K562 (cell line): Measurements from ENCODE around the gene ELFN2. TPM values are rescaled to one million over a fixed set of nuclear protein-coding genes. Genes with fewer than 3 reads are reported as not detected.

Experiments
- ATAC-seq: fragments of 200-7000 bp; cut with Tn5 transposase; 3 replicates; pipeline ENCODE4 v1.9.1; 2020; ENCODE audit warnings: moderate library complexity
- BruUV-seq: library from RNA; stranded (reverse); fragments of 400-500 nt; replicated peaks from 2 replicates; lab custom pipeline; 2021; lab: Mats Ljungman, UMichigan
- CTCF ChIA-PET: fragments of 300-600 bp; formaldehyde crosslinking; extraction: SDS; loops from one replicate; lab custom pipeline; 2021; ENCODE audit warnings: low intra/inter-chr PET ratio; lab: Yijun Ruan, JAX
- POLR2A ChIA-PET: fragments of 300-600, 350-650 bp; sonication (Branson Sonifier 250); formaldehyde crosslinking; extraction: SDS; loops from one replicate; lab custom pipeline; 2021; ENCODE audit warnings: antibody characterized with exemption, inconsistent platforms; lab: Yijun Ruan, JAX
- DNase-seq, 4 experiments: peaks; one replicate each; pipeline versions ENCODE4 v3.0.0 to v3.0.0-alpha.2; 2011 to 2018; ENCODE audit warnings: low spot score in 3 of 4, mixed read lengths in 3 of 4; ENCODE audit errors: extremely low read depth in 1 of 4
- FAIRE-seq: peaks from 2 replicates; lab custom pipeline; 2011; peaks lifted over from hg19 to GRCh38; lab: Jason Lieb, UNC
- H2AFZ ChIP-seq: 2 replicates; pipeline ENCODE4 v1.6.0; 2011; ENCODE audit warnings: low read depth, low read length, control low read depth, inconsistent platforms
- H3K27ac ChIP-seq: fragments of 200-600 bp; 3 replicates; pipeline ENCODE4 v1.8.0; 2011; ENCODE audit warnings: low read depth, mild to moderate bottlenecking, control low read depth, inconsistent platforms, low read length, moderate library complexity, mixed read lengths; ENCODE audit errors: extremely low read depth
- H3K27me3 ChIP-seq, 2 experiments: fragments of 300-600 bp in 1 of 2; 2 replicates in 1 of 2; 3 replicates in 1 of 2; pipeline versions ENCODE4 v1.6.0 to v1.8.0; 2011; ENCODE audit warnings: inconsistent platforms in 2 of 2, low read length in 2 of 2, mild to moderate bottlenecking in 1 of 2, mixed read lengths in 1 of 2, moderate library complexity in 1 of 2; ENCODE audit not compliant: control insufficient read depth in 2 of 2, insufficient read depth in 2 of 2
- H3K36me3 ChIP-seq: fragments of 300-600 bp; 3 replicates; pipeline ENCODE4 v1.8.0; 2011; ENCODE audit warnings: mild to moderate bottlenecking, low read length, inconsistent platforms; ENCODE audit not compliant: control insufficient read depth, insufficient read depth
- H3K4me1 ChIP-seq, 2 experiments: fragments of 200-600 bp in 1 of 2; replicated peaks in 1 of 2; 2 replicates in 1 of 2; 3 replicates in 1 of 2; pipeline versions ENCODE4 v1.5.1 to v1.8.0; 2011; ENCODE audit warnings: inconsistent platforms in 2 of 2, low read length in 2 of 2, mild to moderate bottlenecking in 1 of 2, mixed read lengths in 1 of 2, moderate library complexity in 1 of 2; ENCODE audit not compliant: control insufficient read depth in 2 of 2, insufficient read depth in 2 of 2
- H3K4me2 ChIP-seq: 2 replicates; pipeline ENCODE4 v1.6.1; 2011; ENCODE audit warnings: low read length, control low read depth, inconsistent platforms, mixed read lengths; ENCODE audit not compliant: insufficient read depth
- H3K4me3 ChIP-seq: fragments of 200-600 bp; sonication (generic), shearing (Covaris generic); 2 replicates; pipeline ENCODE4 v1.5.1; 2016; ENCODE audit warnings: control low read depth, inconsistent platforms
- H3K79me2 ChIP-seq: fragments of 200-600 bp; 3 replicates; pipeline ENCODE4 v1.8.0; 2011; ENCODE audit warnings: low read length, inconsistent platforms; ENCODE audit not compliant: control insufficient read depth, insufficient read depth
- H3K9ac ChIP-seq, 2 experiments: 2 replicates each; pipeline versions ENCODE4 v1.6.0 to v1.6.1; 2011; ENCODE audit warnings: low read depth in 2 of 2, low read length in 2 of 2, control low read depth in 1 of 2, inconsistent platforms in 1 of 2, mild to moderate bottlenecking in 1 of 2, mixed read lengths in 1 of 2; ENCODE audit not compliant: insufficient read depth in 1 of 2
- H3K9me1 ChIP-seq: one replicate; pipeline ENCODE4 v1.6.0; 2011; ENCODE audit warnings: inconsistent platforms, mild to moderate bottlenecking, low read length, moderate library complexity; ENCODE audit not compliant: control insufficient read depth, insufficient read depth
- H3K9me3 ChIP-seq: replicated peaks from 2 replicates; pipeline ENCODE4 v1.5.1; 2011; ENCODE audit warnings: low read depth, low read length, inconsistent platforms; ENCODE audit not compliant: control insufficient read depth, insufficient read depth
- H4K20me1 ChIP-seq: replicated peaks from 2 replicates; pipeline ENCODE4 v1.6.1; 2011; ENCODE audit warnings: low read length, inconsistent platforms, mixed read lengths; ENCODE audit not compliant: control insufficient read depth, insufficient read depth
- C11orf30 ChIP-seq: fragments of 450-650 bp; IDR thresholded peaks from 2 replicates; pipeline ENCODE4 v1.6.1; 2016; ENCODE audit warnings: low read depth, mild to moderate bottlenecking
- NFE2L1 ChIP-seq: fragments of 450-650 bp; IDR thresholded peaks from 2 replicates; pipeline ENCODE4 v1.6.1; 2016; ENCODE audit warnings: missing genetic modification characterization, low read depth, mild to moderate bottlenecking, missing compliant biosample characterization, moderate library complexity, borderline replicate concordance
- RNF2 ChIP-seq: sonication (generic); IDR thresholded peaks from 2 replicates; pipeline ENCODE4 v1.6.1; 2016
- SIN3A ChIP-seq, 2 experiments: fragments of 150-350 bp in 1 of 2; IDR thresholded peaks; 2 replicates each; pipeline ENCODE4 v1.6.1; 2011 to 2016; ENCODE audit warnings: borderline replicate concordance in 2 of 2, low read depth in 2 of 2, low read length in 2 of 2, mild to moderate bottlenecking in 2 of 2, moderate library complexity in 2 of 2; ENCODE audit not compliant: control insufficient read depth in 1 of 2
- WGBS: fragments of 100-300 bp; shearing (Covaris generic); methylation state at CpG from one replicate; pipeline ENCODE4 v1.1.6; 2016; ENCODE audit warnings: low coverage, mixed read lengths; ENCODE audit not compliant: insufficient coverage; ENCODE audit errors: missing lambda C conversion rate; 5-methylcytosine and 5-hydroxymethylcytosine counted together
- in situ Hi-C: fragments of 300-500 bp; cut with MboI; formaldehyde crosslinking; loops from 4 replicates; pipeline ENCODE4 v1.15.0; 2018; ENCODE audit warnings: inconsistent platforms, mixed read lengths
- intact Hi-C: fragments of 100-400 bp; cut with micrococcal nuclease; formaldehyde crosslinking; loops from 2 replicates; pipeline ENCODE4 v1.14.2; 2022
- polyA plus RNA-seq, 8 experiments: library from polyadenylated mRNA; depleted of rRNA in 4 of 8; stranded (reverse) in 5 of 8; unstranded in 3 of 8; fragments of >200 nt; fragmentation: Nextera tagmentation in 2 of 8; fragmentation: Illumina TruSeq in 1 of 8; extraction: Ambion mirVana in 2 of 8; extraction: Trizol in 1 of 8; gene quantifications; 2 replicates each; pipeline versions ENCODE4 v1.2.1 to v1.2.3, GENCODE V29; 2011 to 2014; ENCODE audit warnings: inconsistent platforms in 1 of 8, missing spikeins in 1 of 8
- total RNA-seq, 7 experiments: library from RNA; depleted of rRNA in 6 of 7; stranded (reverse); fragments of >200 nt in 6 of 7; fragmentation: Illumina TruSeq in 2 of 7; extraction: Trizol in 2 of 7; gene quantifications; 2 replicates each; pipeline versions ENCODE4 v1.2.1 to v1.2.3, GENCODE V29; 2011 to 2021; ENCODE audit warnings: low replicate concordance in 1 of 7

Gene ELFN2
- total and polyA plus RNA-seq, 9 of the 15 experiments (the other 6 are each of a cell fraction or from before 2014, with no cell fraction given) = not detected

DNA sequence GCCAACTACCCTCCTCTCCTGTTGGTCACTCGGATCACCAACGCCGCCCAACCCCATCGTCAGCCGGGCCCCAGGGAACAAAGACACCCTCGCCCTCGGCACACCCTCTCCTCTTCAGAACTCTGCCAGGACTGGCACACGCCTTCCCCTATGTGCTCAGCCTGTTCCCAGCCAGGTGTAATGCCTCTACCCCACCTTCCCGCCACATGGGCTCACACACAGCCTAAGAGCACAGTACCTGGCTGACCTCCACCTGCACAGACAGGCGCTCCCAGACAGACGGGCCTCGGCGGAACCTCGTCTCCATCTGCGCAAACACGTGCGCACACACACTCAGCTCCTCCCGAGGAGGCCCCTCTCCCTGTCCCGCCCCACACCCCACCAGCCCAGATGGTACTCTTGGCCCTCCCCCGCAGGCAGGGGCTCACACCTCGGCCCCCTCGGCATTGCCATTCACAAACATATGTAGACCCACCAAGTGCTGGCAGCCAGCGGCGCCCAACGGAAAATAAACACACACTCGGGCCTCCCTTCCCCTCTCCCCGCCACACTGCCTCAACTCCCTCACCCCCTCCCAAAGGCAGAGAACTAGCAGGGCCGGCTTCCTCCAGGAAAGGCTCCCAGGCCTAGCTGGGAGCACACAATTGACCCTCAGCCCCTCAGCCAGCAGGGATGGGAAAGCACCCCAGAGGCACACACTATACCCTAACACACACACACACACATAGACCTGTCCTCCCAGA lies 8.5 kb downstream of the ELFN2 start:
- FAIRE-seq (no peak), DNase-seq (no peak), ATAC-seq (no peak)
- H3K4me1 ChIP-seq = peaks cover 0 to 12% of the 10 kb centered on the region in 2 experiments; a peak in 2 of 5 replicates
- no peak overlapping the region for H3K4me3 ChIP-seq
- no peak overlapping the region for H3K9ac ChIP-seq
- H3K4me2 ChIP-seq = no peak overlapping the region
- no peak for TF ChIP-seq SIN3A (IDR thresholded peaks at IDR 0.05; ENCODE audit: borderline replicate concordance in 2 of 2, control insufficient read depth in 1 of 2, low read depth in 2 of 2, low read length in 2 of 2)
- no peak for TF ChIP-seq NFE2L1 (tag)
- no peak for TF ChIP-seq C11orf30
- no peak for TF ChIP-seq RNF2
- no peak overlapping the region for H3K27ac ChIP-seq
- 0% methylated on average over 12 of the region's 28 CpGs for WGBS
- no peak overlapping the region for H2AFZ ChIP-seq
- CTCF ChIA-PET = no interaction called here
- POLR2A ChIA-PET = no interaction called here
- 0 out of 2 replicates have a peak, but pooled peaks cover 3% of the 10 kb centered on the region for H4K20me1 ChIP-seq
- no peaks in the 10 kb centered on the region for H3K9me1 ChIP-seq
- no TSS peak for BruUV-seq
- H3K9me3 ChIP-seq = no peaks in the 10 kb centered on the region
- no peaks in the 10 kb centered on the region for H3K79me2 ChIP-seq
- in situ Hi-C loops (no loop called here), intact Hi-C loops (no loop called here)
- H3K36me3 ChIP-seq = no peaks in the 10 kb centered on the region
- H3K27me3 ChIP-seq = peaks cover 4 to 9% of the 10 kb centered on the region in 2 experiments; a peak in 4 of 5 replicates
